Breast epithelium (tissue), 3 donors: ENCODE measurements around the gene OSBPL5.

Experiments used
- POLR2A ChIP-seq: fragments of 450-650 bp; IDR thresholded peaks from one replicate; pipeline ENCODE4 v1.6.1; 2016; ENCODE audit warnings: antibody characterized with exemption, mild to moderate bottlenecking, moderate library complexity
- POLR2AphosphoS5 ChIP-seq, 3 donors: sonication (generic); formaldehyde crosslinking; IDR thresholded peaks; one replicate each; pipeline ENCODE4 v1.6.1; 2017; ENCODE audit warnings: antibody characterized with exemption in 3 of 3
- TF ChIP-seq, protein P1 (sequence below), 3 donors: fragments of 450-650 bp; IDR thresholded peaks; one replicate each; pipeline ENCODE4 v1.5.1; 2016 to 2017; ENCODE audit warnings: antibody characterized with exemption in 3 of 3, mild to moderate bottlenecking in 3 of 3, moderate library complexity in 3 of 3

GRCh38 chr11:3147257-3147619 is 17.9 kb downstream of the OSBPL5 start:
- TF ChIP-seq, protein P1, sequence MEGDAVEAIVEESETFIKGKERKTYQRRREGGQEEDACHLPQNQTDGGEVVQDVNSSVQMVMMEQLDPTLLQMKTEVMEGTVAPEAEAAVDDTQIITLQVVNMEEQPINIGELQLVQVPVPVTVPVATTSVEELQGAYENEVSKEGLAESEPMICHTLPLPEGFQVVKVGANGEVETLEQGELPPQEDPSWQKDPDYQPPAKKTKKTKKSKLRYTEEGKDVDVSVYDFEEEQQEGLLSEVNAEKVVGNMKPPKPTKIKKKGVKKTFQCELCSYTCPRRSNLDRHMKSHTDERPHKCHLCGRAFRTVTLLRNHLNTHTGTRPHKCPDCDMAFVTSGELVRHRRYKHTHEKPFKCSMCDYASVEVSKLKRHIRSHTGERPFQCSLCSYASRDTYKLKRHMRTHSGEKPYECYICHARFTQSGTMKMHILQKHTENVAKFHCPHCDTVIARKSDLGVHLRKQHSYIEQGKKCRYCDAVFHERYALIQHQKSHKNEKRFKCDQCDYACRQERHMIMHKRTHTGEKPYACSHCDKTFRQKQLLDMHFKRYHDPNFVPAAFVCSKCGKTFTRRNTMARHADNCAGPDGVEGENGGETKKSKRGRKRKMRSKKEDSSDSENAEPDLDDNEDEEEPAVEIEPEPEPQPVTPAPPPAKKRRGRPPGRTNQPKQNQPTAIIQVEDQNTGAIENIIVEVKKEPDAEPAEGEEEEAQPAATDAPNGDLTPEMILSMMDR (IDR thresholded peaks at IDR 0.05) = no peak
- TF ChIP-seq POLR2A (no peak), POLR2AphosphoS5 (IDR thresholded peaks at IDR 0.05) (no peak)
